Suprapubic skin (tissue), 3 donors: ENCODE results near the gene GRK4.

Experiments used
- POLR2A ChIP-seq, 2 donors: fragments of 450-650 bp; IDR thresholded peaks; one replicate each; pipeline ENCODE4 v1.6.1; 2017; ENCODE audit warnings: antibody characterized with exemption in 2 of 2, mild to moderate bottlenecking in 2 of 2, moderate library complexity in 2 of 2
- TF ChIP-seq, protein P1 (sequence below), 2 donors: fragments of 200-600 bp in 1 of 2; fragments of 450-650 bp in 1 of 2; sonication (generic) in 1 of 2; IDR thresholded peaks; one replicate each; pipeline ENCODE4 v1.5.1; 2016 to 2019; ENCODE audit warnings: antibody characterized with exemption in 2 of 2, mild to moderate bottlenecking in 1 of 2, moderate library complexity in 1 of 2

DNA sequence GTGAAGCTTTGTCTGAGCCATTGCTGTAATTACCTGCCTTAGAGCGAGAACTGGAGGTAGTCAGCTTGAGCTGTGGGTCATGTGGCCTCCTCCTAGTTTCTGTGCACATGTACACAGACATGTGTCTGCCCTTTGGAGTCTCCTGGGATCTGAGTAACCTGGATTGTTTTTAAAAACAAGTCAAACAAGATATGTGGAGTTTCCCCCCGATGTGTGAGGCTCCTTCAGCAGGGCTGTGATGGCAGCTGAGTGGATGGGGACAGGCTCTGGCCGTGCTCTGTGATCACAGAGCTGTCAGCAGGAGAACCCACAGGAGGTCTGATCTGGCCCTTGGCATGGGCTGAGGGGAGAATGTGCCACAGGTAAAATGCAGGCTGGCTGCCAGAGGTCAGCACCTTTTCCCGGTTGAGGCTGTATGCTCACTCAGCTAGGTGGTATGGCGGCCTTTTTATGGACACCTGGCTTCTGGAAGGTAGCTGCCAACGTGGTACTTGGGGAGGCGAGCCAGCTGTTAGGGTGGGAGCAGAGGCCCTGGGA, 38.5 kb upstream of the GRK4 start:
- TF ChIP-seq, protein P1, sequence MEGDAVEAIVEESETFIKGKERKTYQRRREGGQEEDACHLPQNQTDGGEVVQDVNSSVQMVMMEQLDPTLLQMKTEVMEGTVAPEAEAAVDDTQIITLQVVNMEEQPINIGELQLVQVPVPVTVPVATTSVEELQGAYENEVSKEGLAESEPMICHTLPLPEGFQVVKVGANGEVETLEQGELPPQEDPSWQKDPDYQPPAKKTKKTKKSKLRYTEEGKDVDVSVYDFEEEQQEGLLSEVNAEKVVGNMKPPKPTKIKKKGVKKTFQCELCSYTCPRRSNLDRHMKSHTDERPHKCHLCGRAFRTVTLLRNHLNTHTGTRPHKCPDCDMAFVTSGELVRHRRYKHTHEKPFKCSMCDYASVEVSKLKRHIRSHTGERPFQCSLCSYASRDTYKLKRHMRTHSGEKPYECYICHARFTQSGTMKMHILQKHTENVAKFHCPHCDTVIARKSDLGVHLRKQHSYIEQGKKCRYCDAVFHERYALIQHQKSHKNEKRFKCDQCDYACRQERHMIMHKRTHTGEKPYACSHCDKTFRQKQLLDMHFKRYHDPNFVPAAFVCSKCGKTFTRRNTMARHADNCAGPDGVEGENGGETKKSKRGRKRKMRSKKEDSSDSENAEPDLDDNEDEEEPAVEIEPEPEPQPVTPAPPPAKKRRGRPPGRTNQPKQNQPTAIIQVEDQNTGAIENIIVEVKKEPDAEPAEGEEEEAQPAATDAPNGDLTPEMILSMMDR (IDR thresholded peaks at IDR 0.05) = no peak
- TF ChIP-seq POLR2A (IDR thresholded peaks at IDR 0.05) = no peak
